NCI-H128 (cell line): ENCODE measurements around the gene GIPC1.
A peak's percentile ranks its signal among the peaks of the same experiment; 100 is the strongest.

ENCODE experiments used
- DNase-seq: peaks from one replicate; lab custom pipeline; 2025; ENCODE audit not compliant: unreplicated experiment; lab: John Stamatoyannopoulos, UW

Gene GIPC1

GRCh38 chr19:14439014-14439413 lies 56.9 kb downstream of the GIPC1 start:
- DNase-seq: no peak

GRCh38 chr19:14437578-14438140 lies 58.3 kb downstream of the GIPC1 start:
- no peak for DNase-seq

GRCh38 chr19:14435320-14436050 lies 60.4 kb downstream of the GIPC1 start:
- no peak for DNase-seq

- DNase-seq: no peak
These were observed 61.2 kb downstream of the GIPC1 start for GRCh38 chr19:14434543-14435319.

GRCh38 chr19:14433554-14434501 lies 62.1 kb downstream of the GIPC1 start:
- peak; percentile 40 for DNase-seq

- DNase-seq: no peak
These were observed 63.0 kb downstream of the GIPC1 start, which contains the start of gene PKN1 for GRCh38 chr19:14432791-14433553. Gene PKN1, plus strand, starts transcription at chr19:14433306. Its CDS starts 216 bp downstream, at chr19:14433522.

GRCh38 chr19:14430712-14431111 lies 65.2 kb downstream of the GIPC1 start:
- DNase-seq: no peak

GRCh38 chr19:14428882-14429416 lies 67.0 kb downstream of the GIPC1 start:
- DNase-seq: no peak
